Activated T-cell treated with anti-CD3 and anti-CD28 coated beads, Interleukin-2, amount 50 U/mL, for 48 hours (primary cell): ENCODE results near the gene MEGF9.
"Not testable (repeated sequence)": the region's sequence is repeated elsewhere in the genome, so short reads cannot be mapped to it uniquely, and the experiment has no call there.

Source experiments
- DNase-seq, 2 experiments: peaks; one replicate each; pipeline ENCODE4 v3.0.0-alpha.2; 2020

Gene MEGF9

GRCh38 chr9:120714088-120714845 lies at the start of gene MEGF9:
MEGF9 (minus strand) TSS chr9:120714470; CDS start chr9:120714358, 112 bp downstream.
- DNase-seq: peak; percentile 97 to 98

- DNase-seq: no peak
Measured at GRCh38 chr9:120761006-120761405, 46.7 kb upstream of the MEGF9 start.

DNA sequence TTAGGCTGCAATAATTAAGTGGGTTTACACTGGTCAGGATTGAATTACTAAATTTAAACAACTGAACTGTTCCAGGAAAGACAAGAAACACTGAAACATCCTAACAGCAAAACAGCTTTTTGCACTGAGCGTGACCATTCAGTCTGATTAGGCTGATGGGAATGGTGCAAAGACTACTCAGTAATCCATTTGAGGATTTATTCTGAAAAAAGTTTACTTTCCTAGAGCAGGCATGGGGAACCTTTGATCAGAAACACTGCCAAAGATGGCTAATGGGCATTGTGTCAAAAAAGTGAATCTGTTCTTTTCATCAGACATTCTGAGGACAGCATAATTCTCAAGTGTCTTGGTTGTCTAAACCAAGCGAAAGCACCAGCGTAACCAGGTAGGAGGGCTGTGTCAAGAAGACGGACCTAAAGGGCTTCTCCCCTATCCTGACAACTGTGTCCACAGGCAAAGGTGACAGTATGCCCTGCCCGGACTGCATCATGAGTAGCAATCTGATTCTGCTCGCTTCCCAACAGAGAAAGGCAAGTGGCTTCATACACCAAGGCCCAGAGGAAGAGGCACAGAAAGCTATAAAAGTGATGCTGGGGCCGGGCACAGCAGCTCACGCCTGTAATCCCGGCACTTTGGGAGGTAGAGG lies 45.6 kb upstream of the MEGF9 start:
- no peak for DNase-seq

DNA sequence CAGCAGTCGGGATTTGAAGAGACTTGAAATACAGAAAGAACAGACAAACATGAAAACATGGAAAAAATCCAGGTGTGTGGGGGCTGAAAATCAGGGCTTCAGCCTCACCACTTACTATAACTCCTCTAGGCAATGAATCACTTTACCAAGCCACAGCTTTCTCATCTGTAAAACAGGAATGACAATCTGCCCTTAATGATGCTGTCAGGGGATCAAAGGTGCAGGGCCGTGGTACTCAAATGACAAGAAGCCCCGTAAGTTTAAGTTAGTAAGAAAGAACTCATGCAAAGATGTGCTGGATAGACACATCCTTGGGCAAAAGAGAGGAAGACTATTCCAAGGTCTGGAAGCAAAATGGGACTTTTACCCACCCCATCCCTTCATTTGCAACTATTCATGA lies 44.3 kb upstream of the MEGF9 start:
- no peak for DNase-seq

DNA sequence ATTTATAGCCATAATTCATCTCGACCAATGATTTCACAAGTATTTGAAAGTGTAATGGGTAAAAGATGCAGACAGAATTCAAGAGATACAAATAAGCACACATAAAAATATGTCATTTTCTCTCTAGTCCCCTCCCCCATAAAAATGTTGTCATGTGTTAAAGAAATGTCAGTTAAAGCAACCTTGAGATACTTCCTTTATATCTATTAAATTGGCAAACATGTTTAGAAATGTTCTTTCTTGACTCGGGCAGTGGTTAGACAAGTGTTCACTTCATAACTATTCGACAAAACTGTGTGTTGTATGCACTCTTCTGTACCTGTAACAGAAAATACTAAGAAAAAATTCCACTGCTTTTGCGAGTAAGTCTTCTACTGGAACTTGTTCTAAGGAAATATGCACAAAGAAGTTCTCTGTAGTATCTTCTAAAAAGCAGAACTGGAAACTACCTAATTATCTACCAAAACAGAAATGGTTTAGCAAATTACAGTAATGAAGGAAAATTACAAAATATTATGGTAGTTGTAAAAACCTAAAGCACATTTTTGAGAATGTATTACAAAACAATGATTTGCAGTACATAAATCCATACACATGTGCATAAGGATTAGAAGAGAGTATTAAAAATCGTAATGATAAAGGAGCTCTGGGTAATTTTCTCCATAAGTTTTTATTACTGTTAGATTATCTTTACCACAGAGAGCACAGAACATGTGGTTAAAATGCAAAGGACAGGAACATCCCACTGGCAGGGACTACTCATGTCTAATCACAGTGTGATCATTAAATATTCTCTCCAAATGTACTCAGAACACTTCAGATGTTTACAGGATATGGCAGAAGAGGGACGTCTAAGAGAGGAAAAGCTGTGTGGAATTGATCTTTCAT lies 43.0 kb upstream of the MEGF9 start:
- DNase-seq: no peak

- DNase-seq: no peak
Measured at GRCh38 chr9:120756531-120756930, 42.3 kb upstream of the MEGF9 start.

DNA sequence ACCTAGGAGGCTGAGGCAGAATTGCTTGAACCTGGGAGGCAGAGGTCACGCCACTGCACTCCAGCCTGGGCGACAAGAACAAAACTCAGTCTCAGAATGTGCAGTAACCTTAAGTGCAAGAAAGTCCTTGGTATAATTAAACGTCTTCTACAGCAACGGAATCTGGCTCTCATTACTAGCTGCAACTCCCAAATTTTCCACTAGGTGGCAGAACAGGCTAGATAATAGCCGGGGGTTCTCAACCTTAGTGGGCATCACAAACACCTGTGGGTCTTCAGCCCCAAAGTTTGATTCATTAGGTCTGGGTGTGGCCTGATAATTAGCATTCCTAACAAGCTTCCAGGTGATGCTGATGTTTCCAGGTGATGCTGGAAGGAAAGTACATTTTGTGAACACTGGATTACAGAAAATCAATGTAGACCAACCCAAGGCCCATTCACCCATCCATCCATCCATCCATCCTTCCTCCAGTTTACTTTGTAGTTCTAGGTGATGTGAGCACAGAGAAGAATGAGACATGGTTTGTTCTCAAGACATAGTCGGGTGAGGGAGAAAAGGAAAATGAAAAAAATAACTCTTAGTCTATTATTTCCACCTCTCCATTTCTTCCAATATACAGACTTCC lies 41.7 kb upstream of the MEGF9 start:
- peak; percentile 77 to 78 for DNase-seq

DNA sequence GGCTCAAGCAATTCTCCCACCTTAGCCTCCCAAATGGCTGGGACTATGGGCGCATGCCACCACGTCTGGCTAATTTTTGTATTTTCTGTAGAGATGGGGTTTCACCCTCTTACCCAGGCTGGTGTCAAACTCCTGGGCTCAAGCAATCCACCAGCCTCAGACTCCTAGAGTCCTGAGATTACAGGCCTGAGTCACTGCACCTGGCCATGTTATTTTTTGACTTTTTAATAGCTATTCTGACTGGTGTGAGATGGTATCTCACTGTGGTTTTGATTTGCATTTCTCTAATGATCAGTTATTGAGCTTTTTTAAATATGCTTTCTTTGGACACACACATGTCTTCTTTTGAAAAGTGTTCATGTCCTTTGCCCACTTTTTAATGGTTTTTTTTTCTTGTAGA lies 40.8 kb upstream of the MEGF9 start:
- no peak for DNase-seq

GRCh38 chr9:120750421-120750820 lies 36.2 kb upstream of the MEGF9 start:
- DNase-seq: no peak

DNA sequence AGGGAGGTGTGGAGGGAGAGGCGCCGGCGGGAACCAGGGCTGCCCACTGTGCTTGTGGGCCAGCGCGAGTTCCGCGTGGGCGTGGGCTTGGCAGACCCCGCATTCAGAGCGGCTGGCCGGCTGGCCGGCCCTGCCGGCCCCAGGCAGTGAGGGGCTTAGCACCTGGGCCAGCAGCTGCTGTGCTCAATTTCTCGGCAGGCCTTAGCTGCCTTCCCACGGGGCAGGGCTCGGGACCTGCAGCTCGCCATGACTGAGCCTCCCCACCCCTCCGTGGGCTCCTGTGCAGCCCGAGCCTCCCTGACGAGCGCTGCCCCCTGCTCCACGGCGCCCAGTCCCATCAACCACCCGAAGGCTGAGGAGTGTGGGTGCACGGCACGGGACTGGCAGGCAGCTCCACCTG lies 32.1 kb upstream of the MEGF9 start:
- DNase-seq: not testable (repeated sequence)

DNA sequence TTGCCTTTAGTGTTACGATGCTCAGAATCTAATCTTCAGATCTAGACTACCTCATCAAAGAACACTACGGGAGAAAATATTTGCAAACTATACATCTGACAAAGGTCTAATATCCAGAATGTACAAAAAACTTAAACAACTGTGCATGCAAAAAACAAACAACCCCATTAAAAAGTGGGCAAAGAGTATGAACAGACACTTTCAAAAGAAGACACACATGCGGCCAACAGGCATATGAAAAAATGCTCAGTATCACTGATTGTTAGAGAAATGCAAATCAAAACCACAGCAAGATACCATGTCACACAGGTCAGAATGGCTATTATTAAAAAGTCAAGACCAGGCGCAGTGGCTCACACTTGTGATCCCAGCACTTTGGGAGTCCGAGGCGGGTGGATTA lies 31.0 kb upstream of the MEGF9 start:
- no peak for DNase-seq

GRCh38 chr9:120742951-120743416 lies 28.7 kb upstream of the MEGF9 start:
- no peak for DNase-seq

DNA sequence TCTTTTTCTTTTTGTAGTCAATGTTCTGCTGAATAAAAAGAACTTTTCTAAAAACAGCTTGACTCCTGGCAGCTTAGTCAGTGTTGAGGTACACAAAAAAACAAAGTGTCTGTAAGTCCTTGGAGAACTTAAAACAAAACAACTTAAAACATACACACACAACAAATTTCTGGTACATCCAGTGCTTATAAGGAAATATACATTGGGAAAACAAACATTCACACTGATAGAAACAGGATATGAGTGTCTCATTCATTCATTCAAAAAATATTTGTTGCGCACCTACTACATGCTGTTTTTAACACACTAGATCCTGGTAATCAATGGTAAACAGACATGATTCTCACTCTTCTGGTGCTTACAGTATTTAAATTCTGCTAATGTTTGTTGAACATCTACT lies 27.4 kb upstream of the MEGF9 start:
- DNase-seq: no peak

- no peak for DNase-seq
Measured at GRCh38 chr9:120741191-120741590, 26.9 kb upstream of the MEGF9 start.

DNA sequence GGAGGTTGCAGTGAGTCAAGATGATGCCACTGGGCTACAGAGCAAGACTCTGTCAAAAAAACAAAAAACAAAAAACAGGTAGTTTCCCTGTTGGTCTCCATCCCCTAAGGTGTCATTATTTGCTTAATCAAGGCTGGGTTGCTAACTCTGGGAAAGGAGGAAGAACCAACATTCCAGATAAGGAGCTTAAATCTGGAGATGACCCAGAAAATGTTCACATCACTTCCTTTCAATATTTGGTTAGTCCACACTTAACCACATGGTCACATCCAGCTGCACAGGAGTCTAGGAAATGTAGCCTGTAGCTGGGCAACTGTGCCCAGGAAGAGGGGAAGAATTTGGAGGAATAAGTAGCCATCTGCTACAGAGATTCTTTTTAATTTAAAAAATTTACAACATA lies 25.9 kb upstream of the MEGF9 start:
- no peak for DNase-seq

- DNase-seq: no peak
Measured at GRCh38 chr9:120737416-120738165, 23.3 kb upstream of the MEGF9 start.

- DNase-seq: no peak
Measured at GRCh38 chr9:120736881-120737280, 22.6 kb upstream of the MEGF9 start.

GRCh38 chr9:120735415-120736126 lies 21.3 kb upstream of the MEGF9 start:
- DNase-seq: no peak

DNA sequence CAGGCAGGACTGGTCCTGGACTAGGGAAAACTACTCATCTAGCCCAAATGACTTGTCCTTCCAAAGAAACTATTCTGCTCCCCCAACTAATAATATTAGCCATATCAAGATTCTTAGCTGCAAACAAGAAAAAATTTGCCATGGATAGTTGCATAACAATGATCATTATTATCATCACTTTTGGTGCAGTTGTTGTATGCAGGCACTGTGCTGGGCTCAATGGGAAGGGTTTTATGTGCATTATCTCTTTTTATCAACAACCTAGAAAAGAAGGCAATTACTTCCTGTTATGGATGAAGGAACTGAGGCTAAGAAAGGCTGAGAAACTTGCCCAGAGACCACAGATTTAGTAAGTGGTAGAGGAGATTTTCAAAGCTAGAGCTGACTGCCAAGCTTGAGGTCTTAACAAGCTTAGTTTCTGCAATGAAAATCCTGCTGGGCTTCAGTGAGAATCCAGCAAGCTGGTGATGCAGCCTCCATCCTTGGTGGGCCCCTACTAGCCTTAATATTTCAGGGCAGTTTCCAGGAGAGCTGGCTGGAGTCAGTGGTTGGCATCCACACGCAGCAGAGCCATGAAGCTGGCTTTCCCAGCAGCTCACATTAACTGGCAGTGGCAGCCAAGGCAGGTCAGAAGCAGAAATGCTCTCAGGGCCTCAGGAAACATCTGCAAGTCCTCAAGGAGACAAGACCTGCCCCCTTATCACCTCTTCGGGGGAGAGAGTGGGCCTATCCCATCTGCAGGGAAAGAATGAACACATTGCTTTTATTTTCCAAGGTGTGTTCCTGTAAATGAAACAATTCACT lies 20.5 kb upstream of the MEGF9 start:
- no peak for DNase-seq

DNA sequence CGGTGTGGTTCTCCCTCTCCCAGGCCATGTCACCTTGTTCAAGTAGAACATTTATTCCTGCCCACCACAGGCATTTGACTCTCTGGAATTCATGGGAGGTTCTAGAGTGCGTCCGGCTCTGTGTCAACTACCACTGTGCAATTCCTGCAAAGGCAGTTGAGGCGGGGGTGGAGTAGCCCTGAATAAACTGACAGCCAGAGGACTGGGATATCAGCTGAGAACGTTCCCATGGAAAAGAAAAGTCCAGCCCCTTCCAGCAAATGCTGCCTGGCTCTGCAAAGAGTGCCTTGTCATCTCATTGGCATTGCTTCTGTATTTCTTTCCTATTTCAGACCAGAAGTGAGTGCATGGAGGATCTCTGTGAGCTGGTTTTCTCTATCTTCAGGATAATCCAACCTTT lies 18.9 kb upstream of the MEGF9 start:
- DNase-seq: no peak
